GM21619 (cell line): Measurements from ENCODE around the gene GALNT10.
A peak's percentile ranks its signal among the peaks of the same experiment; 100 is the strongest.

Experiments
- ATAC-seq: cut with Tn5 transposase; IDR thresholded peaks from one replicate; pipeline ENCODE4 v1.9.1; 2021; ENCODE audit not compliant: unreplicated experiment

The GALNT10 gene

DNA sequence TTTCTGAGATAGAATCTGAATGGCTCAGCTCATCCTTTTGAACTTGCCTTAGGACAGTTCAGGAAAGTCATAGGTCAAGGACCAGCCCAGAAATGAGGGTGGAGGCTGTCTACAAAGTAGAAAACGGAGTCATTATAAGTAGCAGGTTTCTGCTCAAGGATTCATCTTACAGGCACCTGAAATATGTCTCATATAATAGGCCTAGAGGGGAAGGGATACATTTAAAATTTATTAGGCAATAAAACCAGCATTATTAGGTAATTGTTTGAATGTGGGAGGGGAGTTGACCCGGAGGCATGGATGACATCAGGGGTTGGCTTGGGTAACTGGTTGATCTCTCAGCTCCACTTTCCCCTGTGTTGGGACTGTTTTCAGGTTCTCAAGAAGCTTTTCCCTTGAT is 11.9 kb upstream of the GALNT10 start:
- no peak for ATAC-seq

GRCh38 chr5:154179846-154180710 is 10.5 kb upstream of the GALNT10 start:
- ATAC-seq: peak; percentile 95

DNA sequence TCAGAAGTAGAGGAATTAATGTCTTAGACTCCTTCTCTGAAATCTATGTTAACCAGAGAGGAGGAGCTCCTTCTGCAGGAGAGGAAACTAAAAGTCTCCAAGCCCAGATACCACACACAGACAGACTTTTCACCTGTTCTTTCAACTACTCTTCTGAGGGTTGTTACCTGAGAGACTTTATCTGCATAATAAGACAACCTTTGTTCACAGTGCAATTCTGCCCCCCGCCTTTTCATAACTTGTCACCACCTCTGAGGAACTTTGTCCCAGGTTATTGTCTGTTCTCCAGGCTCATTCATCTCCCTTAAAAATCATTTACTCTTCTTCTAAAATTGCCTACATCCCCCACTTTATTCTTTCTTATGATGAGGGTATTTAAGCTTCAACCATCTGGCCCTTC is 9.4 kb upstream of the GALNT10 start:
- ATAC-seq: no peak

DNA sequence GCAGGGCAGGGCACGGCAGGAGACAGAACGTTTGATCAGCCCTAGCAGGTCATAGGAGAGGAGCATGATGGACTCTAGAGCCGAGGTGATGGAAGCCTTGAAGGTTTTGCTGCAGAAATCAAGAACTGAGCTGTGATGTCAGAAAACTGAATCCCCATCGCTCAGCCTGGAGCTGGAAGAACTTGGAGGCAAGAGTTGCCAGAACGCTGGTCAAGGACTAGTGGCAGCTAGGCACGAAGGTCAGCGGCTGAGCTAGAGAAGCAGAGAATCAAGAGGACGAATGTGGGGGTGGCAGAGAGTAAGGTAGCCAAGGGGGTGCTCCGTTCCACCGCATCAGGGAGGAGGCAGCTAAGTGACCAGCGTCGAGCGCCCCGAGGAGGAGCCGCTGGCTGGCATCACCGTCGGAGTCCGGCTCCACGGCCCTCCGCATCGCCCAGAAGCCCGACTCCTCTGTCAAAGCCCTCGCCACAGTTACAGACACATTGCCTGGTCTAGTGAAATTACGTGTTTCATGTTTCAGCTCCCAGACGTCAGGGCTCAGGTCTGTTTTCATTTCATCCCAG is 1.2 kb upstream of the GALNT10 start:
- ATAC-seq: no peak

- ATAC-seq: peak; percentile 74
Observed at GRCh38 chr5:154189819-154190594, 526 bp upstream of the GALNT10 start.

DNA sequence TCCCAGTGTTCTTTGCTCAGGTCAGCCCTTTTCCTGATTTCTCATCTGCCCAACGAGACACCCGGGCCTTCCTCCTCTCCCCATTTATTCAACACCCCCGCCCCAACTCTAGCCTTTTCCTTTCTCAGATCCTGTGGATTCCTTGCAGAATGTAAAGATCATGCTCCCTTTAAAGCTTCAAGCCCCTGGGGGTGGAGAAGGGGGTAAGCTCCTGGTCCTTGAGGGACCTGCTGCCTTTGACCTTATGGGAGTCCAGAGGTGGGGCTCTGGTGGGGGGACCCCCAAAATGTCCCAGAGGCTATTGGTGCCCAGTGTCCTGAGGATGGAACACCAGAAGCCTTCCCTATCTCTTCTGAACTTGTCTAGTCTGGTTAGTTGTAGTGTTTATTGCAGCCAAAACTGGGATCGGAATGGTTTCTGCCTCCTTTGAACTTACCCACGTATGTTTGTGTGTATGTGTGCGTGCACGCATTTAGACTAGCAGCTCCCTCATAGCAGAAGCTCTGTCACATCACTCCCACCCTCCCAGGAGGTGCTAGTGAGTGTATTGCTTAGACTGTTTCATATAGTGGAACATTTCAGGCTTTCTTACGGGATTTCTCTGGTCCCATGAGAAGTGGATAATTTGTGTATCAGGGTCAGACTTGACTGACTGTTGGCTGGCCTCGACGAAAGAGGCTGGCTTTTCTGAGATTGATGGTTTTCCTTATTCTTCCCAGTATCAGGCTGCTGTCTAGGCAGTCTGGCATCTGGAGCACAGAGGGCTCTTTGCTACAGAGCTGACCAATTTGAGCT is 1.1 kb downstream of the GALNT10 start:
- no peak for ATAC-seq

GRCh38 chr5:154193283-154193682 is 2.8 kb downstream of the GALNT10 start:
- no peak for ATAC-seq

- no peak for ATAC-seq
Observed at GRCh38 chr5:154193701-154194121, 3.2 kb downstream of the GALNT10 start.

GRCh38 chr5:154194345-154195329 is 4.1 kb downstream of the GALNT10 start:
- ATAC-seq: no peak

DNA sequence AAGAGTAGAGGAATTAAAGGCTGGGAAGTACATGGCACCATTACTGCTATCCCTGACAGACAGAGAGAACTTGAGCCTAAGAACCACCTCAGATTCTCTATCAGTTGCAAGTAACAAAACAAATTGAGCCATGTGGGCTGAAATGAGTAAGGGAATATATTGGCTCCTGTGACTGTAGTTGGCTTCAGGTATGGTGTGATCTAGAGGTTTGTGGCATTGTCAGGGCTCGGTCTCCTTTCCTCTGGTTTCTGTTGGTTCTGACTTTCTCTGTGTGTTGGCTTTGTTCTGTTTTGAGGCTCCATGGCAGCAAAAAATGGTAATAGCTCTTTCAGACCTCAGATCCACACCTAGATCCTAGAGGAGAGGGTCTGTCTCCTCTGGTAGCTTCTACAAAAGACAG is 5.7 kb downstream of the GALNT10 start:
- no peak for ATAC-seq

DNA sequence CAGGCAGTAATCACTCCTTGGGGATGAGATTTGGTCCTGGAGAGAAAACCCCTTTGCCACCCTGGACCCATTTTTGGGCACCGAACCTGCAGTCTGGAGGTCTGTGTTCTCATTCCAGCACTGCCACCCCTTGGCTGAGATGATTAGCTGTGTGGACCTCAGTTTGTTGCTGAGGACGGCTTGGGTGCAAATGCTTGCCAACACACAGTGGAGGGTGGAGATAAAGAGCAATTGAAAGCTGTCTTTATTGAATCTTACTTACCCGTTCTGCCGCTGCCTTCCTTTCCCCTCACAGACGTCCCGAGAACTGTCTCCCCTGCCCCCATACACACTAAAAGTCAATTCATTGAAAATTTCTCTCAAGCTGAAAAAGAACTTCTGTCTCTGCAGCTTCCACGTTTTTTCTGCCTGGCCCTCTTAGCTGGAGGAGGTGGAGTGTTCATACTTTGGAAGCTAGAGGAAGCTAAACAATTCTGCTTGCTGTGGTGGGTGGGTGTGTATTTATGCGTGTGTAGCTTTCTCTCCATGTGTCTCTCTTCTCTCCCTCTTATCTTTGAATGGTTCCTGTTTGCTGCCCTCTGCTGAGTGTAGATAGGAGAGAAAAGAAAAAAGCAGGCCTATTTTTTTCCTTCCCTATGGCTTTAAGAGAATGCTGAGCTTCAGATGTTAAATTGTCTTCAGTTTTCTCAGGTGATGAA is 6.6 kb downstream of the GALNT10 start:
- ATAC-seq: peak; percentile 39

DNA sequence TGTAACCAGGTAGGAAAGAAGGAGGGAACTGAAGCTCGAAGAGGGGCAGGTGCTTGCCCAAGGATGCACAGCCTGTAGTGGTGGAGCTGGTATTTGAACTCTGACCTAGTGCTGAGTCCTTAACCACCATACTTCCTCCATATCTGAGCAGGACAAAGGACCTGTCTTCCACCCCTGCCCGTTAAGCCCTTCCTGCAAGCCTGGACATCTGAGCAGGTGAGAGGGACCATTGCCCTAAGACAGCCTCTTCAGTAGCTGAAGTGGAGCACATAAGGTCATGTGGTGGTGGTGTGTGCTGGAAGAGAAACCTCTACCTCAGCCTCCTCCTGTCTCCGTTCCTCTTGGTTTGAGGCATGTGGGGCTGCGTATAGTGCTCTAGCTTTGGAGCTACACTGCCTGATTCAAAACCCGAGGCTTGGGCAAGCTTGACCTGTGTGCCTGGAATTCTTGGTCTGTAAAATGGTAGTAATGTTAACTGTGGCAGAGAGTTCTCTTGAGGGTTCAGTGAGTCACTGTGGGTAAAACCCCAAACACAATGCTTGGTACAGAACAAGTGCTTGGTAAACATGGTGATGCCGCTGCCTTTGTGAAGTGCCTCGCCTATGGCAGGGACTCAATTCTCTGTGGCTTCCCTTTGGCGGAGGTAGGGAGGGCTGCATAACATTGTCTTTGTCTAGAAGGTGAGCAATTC is 7.4 kb downstream of the GALNT10 start:
- ATAC-seq: peak; percentile 39

GRCh38 chr5:154198611-154199230 is 8.2 kb downstream of the GALNT10 start:
- no peak for ATAC-seq

- ATAC-seq: no peak
Observed at GRCh38 chr5:154199263-154199662, 8.7 kb downstream of the GALNT10 start.

GRCh38 chr5:154199671-154200220 is 9.2 kb downstream of the GALNT10 start:
- ATAC-seq: no peak

DNA sequence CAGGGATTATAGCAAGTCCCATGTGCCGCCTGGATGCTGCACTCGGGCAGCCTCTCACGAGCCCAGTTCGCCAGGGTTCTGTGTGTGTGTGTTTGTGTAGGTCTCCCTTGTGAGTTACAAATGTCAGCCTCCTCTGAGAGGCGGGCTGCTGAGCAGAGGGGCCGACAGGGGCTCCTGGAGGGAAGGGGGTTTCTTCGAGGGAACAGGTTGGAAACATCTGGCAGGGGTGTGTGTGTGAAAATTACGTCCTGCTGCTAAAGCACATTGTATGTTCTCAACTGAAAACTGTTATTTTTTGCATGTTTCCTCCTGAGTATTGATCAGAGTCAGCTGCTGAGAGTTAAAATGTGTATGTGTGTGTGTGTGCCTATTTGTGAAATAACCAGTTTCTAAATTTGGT is 9.7 kb downstream of the GALNT10 start:
- no peak for ATAC-seq

DNA sequence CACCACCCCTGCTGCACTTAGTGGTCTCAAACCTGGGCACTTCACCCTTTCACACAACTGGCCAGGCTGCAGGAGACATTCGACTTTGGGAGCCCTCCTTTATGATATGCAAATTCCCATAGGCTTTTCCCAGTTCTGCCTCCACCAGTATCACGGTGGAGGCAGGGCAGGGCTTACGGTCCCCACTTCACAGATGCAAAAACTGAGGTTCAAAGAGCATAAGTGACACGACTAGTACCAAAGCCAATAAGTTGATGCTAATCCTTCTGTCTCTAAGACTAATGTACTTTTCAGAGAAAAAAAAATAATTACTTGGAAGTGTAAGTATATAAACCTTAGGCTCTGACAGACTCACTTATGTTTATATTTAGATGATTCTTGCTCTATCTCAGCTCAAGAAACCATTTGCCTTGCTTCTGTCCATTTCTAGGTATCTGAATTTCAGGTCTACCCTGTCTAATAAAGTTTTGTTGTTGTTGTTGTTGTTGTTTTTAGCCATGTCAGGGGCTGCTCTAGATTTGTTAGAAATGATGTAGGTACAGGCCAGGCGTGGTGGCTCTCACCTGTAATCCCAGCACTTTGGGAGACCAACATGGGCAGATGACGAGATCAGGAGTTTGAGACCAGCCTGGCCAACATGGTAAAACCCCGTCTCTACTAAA is 10.7 kb downstream of the GALNT10 start:
- no peak for ATAC-seq
